HL-60/S4 treated with retinoic acid at 250 ng/mL for 4 days and 3 days (cell line): ENCODE data around the gene NBR1.
"Not testable (repeated sequence)": the region's sequence is repeated elsewhere in the genome, so short reads cannot be mapped to it uniquely, and the experiment has no call there.

ENCODE experiments used
- in situ Hi-C: fragments of 300-500 bp; cut with MboI; formaldehyde crosslinking; loops from 2 replicates; pipeline ENCODE4 v1.7.0; 2022; ENCODE audit warnings: low sequenced_read_pairs

Gene NBR1

GRCh38 chr17:43153197-43153835, 17.7 kb upstream of the NBR1 start:
- in situ Hi-C loops, result not testable (repeated sequence)

- in situ Hi-C loops, result no loop called here
Measured at GRCh38 chr17:43155666-43156065, 15.3 kb upstream of the NBR1 start.

DNA sequence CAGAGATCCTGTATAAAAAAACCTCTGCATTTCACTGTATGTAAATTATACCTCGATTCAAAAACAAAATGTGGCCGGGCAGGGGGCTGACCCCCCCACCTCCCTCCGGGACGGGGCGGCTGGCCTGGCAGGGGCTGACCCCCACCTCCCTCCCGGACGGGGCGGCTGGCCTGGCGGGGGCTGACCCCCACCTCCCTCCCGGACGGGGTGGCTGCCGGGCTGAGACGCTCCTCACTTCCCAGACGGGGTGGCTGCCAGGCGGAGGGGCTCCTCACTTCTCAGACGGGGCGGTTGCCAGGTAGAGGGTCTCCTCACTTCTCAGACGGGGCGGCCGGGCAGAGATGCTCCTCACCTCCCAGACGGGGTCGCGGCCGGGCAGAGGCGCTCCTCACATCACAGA, 11.8 kb upstream of the NBR1 start:
- in situ Hi-C loops, result not testable (repeated sequence)

GRCh38 chr17:43159957-43160356, 11.1 kb upstream of the NBR1 start:
- in situ Hi-C loops, result not testable (repeated sequence)

DNA sequence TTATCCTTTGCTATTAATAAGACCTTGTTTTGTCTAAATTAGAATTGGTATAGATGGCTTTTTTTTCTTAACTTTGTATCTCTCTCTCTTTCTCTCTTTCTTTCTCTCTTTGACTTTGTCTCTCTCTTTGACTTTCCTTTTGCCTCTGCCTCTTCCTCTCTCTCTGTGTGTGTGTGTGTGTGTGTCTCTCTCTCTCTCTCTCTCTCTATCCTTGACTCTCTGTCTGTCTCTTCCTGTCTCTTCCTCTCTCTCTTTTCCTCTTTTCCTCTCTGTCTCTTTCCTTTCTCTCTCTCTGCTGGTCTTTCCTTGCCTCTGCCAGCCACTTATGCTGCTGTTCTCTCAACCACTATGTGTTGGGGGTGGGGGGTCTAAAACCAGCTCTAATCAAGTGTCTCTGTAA, 5.0 kb upstream of the NBR1 start:
- in situ Hi-C loops, result not testable (repeated sequence)

GRCh38 chr17:43169561-43170139, 1.4 kb upstream of the NBR1 start:
- in situ Hi-C loops, result no loop called here

DNA sequence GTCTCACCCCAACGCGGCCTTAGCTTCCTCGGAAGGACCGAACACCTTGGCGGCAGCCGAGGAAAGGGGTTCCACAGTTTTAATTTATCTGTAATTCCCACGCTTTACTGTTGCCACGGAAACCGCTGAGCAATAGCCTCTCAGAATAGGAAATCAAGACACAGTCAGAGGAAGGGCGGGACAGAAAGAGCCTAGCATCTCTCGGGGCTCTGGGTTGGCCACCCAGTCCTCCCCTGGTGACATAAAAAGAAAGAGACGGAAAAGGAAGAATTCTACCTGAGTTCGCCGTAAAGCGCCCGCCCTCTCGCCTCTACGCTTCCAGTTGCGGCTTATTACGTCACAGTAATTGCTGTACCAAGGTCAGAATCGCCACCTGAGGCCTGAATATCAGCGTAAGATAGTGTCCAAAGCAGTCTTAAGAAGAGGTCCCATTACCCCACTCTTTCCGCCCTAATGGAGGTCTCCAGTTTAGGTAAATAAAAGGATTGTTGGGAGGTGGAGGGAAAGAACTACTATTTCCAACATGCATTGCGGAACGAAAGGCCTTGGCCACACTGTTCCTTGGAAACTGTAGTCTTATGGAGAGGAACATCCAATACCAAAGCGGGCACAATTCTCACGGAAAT, 761 bp upstream of the NBR1 start:
- in situ Hi-C loops, result no loop called here

- in situ Hi-C loops, result no loop called here
Measured at GRCh38 chr17:43171586-43172487, 823 bp downstream of the NBR1 start.

- in situ Hi-C loops, result no loop called here
Measured at GRCh38 chr17:43175213-43176118, 4.5 kb downstream of the NBR1 start.

- in situ Hi-C loops, result no loop called here
Measured at GRCh38 chr17:43176119-43176570, 5.1 kb downstream of the NBR1 start.

GRCh38 chr17:43183921-43184320, 12.9 kb downstream of the NBR1 start:
- in situ Hi-C loops, result no loop called here

- in situ Hi-C loops, result not testable (repeated sequence)
Measured at GRCh38 chr17:43186656-43187055, 15.6 kb downstream of the NBR1 start.

- in situ Hi-C loops, result no loop called here
Measured at GRCh38 chr17:43193251-43193650, 22.2 kb downstream of the NBR1 start.

- in situ Hi-C loops, result loop anchor here (25.0 kb wide), 1 partner anchor 113 kb away; no protein-coding TSS in a partner anchor
Measured at GRCh38 chr17:43199633-43200032, 28.6 kb downstream of the NBR1 start.

DNA sequence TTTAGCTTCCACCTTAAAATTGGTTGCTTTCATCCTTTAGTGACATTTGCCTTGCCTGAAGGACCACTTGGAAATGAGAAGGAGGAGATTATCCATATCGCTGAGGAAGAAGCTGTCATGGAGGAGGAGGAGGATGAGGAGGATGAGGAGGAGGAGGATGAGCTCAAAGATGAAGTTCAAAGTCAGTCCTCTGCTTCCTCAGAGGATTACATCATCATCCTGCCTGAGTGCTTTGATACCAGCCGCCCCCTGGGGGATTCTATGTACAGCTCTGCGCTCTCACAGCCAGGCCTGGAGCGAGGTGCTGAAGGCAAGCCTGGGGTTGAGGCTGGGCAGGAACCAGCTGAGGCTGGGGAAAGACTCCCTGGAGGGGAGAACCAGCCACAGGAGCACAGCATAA, 29.1 kb downstream of the NBR1 start:
- in situ Hi-C loops, result loop anchor here (25.0 kb wide), 1 partner anchor 112 kb away; no protein-coding TSS in a partner anchor

DNA sequence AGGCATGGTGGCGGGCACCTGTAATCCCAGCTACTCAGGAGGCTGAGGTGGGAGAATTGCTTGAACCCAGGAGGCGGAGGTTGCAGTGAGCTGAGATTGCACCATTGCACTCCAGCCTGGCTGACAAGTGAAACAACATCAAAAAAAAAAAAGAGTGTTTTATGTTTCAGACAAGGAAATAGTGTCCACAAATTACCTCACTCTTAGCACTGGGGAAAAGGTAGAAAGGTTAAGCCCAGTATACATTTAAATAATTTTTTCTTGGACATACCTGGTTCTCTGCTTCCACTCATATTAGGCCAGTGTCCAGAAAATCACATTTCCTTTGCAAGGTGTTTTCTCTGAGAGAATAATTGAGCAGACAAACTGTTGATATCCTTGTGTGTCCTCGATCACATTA, 32.0 kb downstream of the NBR1 start:
- in situ Hi-C loops, result loop anchor here (25.0 kb wide), 1 partner anchor 109 kb away; no protein-coding TSS in a partner anchor

- in situ Hi-C loops, result loop anchor here (25.0 kb wide), 1 partner anchor 102 kb away; no protein-coding TSS in a partner anchor
Measured at GRCh38 chr17:43210576-43210975, 39.6 kb downstream of the NBR1 start.

GRCh38 chr17:43211123-43211479, 40.1 kb downstream of the NBR1 start:
- in situ Hi-C loops, result loop anchor here (25.0 kb wide), 1 partner anchor 101 kb away; no protein-coding TSS in a partner anchor

- in situ Hi-C loops, result loop anchor here (25.0 kb wide), 1 partner anchor 101 kb away; no protein-coding TSS in a partner anchor
Measured at GRCh38 chr17:43211480-43212402, 40.7 kb downstream of the NBR1 start, which contains the start of gene TMEM106A. TSS of gene TMEM106A (plus strand) at chr17:43211875. CDS start at chr17:43213042, 1,167 bp downstream.
